ENCODE results near the gene ALDOA. TPM values are rescaled to one million over a fixed set of nuclear protein-coding genes. Genes with fewer than 3 reads are reported as not detected.

Gene ALDOA
- total RNA-seq, 4 donors from 2014 or later, result 427 to 1,063 (median 887) TPM

- Histone ChIP-seq H3K4me1 (peaks cover 0 to 40% (median 12%) of the 10 kb centered on the region in 4 donors), H3K9me3 (no peaks in the 10 kb centered on the region), H3K27ac (peak overlapping the region; percentile 97 to 99 (median 98)), H3K4me3 (peak overlapping the region; percentile 87 to 99 (median 95)), H3K27me3 (no peaks in the 10 kb centered on the region), H3K36me3 (peaks cover 0 to 28% (median 0%) of the 10 kb centered on the region in 3 donors)
- peak in 1 of 3 donors; percentile 63 for DNase-seq
- no peak for TF ChIP-seq POLR2A (IDR thresholded peaks at IDR 0.05)
- TF ChIP-seq, protein P1, sequence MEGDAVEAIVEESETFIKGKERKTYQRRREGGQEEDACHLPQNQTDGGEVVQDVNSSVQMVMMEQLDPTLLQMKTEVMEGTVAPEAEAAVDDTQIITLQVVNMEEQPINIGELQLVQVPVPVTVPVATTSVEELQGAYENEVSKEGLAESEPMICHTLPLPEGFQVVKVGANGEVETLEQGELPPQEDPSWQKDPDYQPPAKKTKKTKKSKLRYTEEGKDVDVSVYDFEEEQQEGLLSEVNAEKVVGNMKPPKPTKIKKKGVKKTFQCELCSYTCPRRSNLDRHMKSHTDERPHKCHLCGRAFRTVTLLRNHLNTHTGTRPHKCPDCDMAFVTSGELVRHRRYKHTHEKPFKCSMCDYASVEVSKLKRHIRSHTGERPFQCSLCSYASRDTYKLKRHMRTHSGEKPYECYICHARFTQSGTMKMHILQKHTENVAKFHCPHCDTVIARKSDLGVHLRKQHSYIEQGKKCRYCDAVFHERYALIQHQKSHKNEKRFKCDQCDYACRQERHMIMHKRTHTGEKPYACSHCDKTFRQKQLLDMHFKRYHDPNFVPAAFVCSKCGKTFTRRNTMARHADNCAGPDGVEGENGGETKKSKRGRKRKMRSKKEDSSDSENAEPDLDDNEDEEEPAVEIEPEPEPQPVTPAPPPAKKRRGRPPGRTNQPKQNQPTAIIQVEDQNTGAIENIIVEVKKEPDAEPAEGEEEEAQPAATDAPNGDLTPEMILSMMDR (IDR thresholded peaks at IDR 0.05), result no peak
Measured at GRCh38 chr16:30064729-30065101, 845 bp upstream of the ALDOA start.

DNA sequence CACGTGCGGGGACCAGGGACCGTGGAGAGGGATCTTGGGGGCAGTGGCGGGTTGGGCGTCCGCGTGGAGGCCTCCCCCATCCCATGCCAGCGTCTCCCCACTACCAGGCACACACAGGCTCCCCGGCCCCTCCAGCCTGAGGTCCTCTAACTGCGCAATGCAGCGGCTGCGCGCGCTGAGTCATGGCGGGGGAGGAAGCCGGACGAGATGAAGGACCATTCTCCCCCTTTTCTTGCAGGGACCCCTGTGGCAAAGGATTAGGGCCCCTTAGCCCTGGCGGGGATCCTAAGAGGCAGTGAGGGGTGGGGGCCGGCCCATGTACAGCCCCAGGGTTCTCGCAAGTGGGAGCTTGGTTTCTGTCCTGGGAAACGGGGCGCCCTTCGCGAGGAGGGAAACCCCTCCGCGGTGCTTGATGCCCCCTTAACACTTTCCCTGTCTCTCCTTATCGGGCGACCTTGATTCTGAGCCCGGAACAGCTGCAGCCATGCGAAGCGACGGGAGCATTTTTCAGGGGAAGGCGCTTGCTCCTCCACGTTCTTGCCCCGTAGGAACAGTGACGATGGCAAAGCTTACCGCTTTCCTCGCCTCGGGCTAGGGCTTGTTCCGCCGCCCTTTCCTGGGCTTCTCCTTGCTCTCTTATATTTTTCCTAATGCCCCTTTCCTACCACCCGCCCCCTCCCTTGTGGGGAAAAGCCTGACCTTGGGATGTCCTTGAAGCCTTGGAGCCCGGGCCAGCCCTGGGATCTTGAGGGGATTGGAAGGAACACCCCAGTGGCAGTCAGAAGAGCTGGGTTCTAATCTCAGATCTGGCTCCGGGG, 592 bp downstream of the ALDOA start:
- H3K4me3 ChIP-seq, result peak overlapping the region; percentile 87 to 99 (median 95)
- H3K9me3 ChIP-seq, result no peaks in the 10 kb centered on the region
- TF ChIP-seq, protein P1 (IDR thresholded peaks at IDR 0.05), result no peak
- no peak for TF ChIP-seq POLR2A (IDR thresholded peaks at IDR 0.05)
- H3K27me3 ChIP-seq, result no peaks in the 10 kb centered on the region
- DNase-seq, result peak in 2 of 3 donors; percentile 53 to 67
- peaks cover 0 to 44% (median 12%) of the 10 kb centered on the region in 4 donors for H3K4me1 ChIP-seq
- peak overlapping the region; percentile 97 to 99 (median 98) for H3K27ac ChIP-seq
- H3K36me3 ChIP-seq, result peaks cover 0 to 43% (median 0%) of the 10 kb centered on the region in 3 donors

DNA sequence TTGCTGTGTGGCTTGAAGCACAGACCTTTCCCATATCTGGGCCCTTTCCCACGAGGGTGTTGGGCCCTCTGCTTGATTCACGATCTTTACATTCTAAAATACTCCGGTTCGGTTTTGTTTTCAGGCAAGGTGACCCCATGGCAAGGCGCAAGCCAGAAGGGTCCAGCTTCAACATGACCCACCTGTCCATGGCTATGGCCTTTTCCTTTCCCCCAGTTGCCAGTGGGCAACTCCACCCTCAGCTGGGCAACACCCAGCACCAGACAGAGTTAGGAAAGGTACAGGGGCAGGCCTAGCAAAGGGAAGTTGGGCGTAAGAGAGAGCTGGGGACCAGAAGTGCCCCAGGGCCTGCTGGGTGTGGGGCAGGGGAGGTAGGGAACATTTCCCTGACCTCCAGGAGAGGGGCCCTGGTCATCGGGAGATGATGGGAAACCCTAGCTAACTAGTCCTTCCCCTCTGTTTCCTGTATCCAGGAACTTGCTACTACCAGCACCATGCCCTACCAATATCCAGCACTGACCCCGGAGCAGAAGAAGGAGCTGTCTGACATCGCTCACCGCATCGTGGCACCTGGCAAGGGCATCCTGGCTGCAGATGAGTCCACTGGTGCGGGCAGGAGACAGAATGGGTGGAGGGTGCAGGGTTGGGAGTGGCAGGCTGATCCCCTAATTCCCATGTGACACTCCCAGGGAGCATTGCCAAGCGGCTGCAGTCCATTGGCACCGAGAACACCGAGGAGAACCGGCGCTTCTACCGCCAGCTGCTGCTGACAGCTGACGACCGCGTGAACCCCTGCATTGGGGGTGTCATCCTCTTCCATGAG, 1.4 kb downstream of the ALDOA start:
- Histone ChIP-seq H3K4me3 (peak overlapping the region; percentile 87 to 99 (median 95)), H3K36me3 (peaks cover 0 to 51% (median 0%) of the 10 kb centered on the region in 3 donors), H3K27ac (peak overlapping the region; percentile 97 to 99 (median 98)), H3K4me1 (peaks cover 0 to 44% (median 12%) of the 10 kb centered on the region in 4 donors), H3K9me3 (no peaks in the 10 kb centered on the region), H3K27me3 (no peaks in the 10 kb centered on the region)
- DNase-seq, result peak in 2 of 3 donors; percentile 58 to 62
- TF ChIP-seq, protein P1 (IDR thresholded peaks at IDR 0.05), result no peak
- TF ChIP-seq POLR2A (IDR thresholded peaks at IDR 0.05), result no peak

- Histone ChIP-seq H3K4me1 (peaks cover 0 to 44% (median 12%) of the 10 kb centered on the region in 4 donors), H3K4me3 (peak overlapping the region; percentile 87 to 99 (median 95)), H3K27ac (peak overlapping the region in 2 of 4 donors; percentile 97 to 99), H3K9me3 (no peaks in the 10 kb centered on the region), H3K36me3 (peaks cover 0 to 57% (median 0%) of the 10 kb centered on the region in 3 donors), H3K27me3 (no peaks in the 10 kb centered on the region)
- DNase-seq, result no peak
- TF ChIP-seq, protein P1 (IDR thresholded peaks at IDR 0.05), result no peak
- no peak for TF ChIP-seq POLR2A (IDR thresholded peaks at IDR 0.05)
Measured at GRCh38 chr16:30067584-30067916, 2.0 kb downstream of the ALDOA start.

DNA sequence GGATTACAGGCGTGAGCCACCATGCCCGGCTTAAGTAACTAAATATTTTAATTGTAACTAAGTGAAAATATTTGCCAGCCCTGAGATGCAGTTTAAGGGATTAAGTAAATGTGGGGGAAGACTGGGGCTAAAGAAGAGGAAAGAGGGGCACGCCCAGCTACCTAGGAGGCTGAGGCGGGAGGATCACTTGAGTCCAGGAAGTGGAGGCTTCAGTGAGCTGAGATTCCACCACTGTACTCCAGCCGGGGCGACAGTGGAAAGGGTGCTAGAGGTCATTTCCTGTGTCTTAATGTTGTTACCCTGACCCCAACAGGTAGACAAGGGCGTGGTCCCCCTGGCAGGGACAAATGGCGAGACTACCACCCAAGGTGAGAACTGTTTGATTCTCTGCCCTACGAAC, 2.8 kb downstream of the ALDOA start:
- no peaks in the 10 kb centered on the region for H3K9me3 ChIP-seq
- no peak overlapping the region for H3K4me3 ChIP-seq
- peaks cover 0 to 41% (median 12%) of the 10 kb centered on the region in 4 donors for H3K4me1 ChIP-seq
- TF ChIP-seq POLR2A (IDR thresholded peaks at IDR 0.05), result no peak
- TF ChIP-seq, protein P1 (IDR thresholded peaks at IDR 0.05), result no peak
- peaks cover 0 to 63% (median 0%) of the 10 kb centered on the region in 3 donors for H3K36me3 ChIP-seq
- no peaks in the 10 kb centered on the region for H3K27me3 ChIP-seq
- H3K27ac ChIP-seq, result peak overlapping the region in 3 of 4 donors; percentile 8 to 36 (median 32)
- DNase-seq, result no peak

All from Peyer's patch (tissue), 4 donors.